Stimulated activated memory B cell treated with anti-CD40 and anti-IgM and Interleukin-4, amounts not matched to agents 10 μg/mL and 1 μg/mL and 100 μg/mL, for 72 hours (primary cell): ENCODE data around the gene HABP4.

Experiments used
- ATAC-seq: fragments of 150-1000 bp; cut with Tn5 transposase; 2 replicates; pipeline ENCODE4 v1.10.0; 2021
- H3K27ac Mint-ChIP-seq: one replicate; pipeline ENCODE4 v1.8.0; 2022; ENCODE audit warnings: mild to moderate bottlenecking, mixed read lengths
- H3K27me3 Mint-ChIP-seq: one replicate; pipeline ENCODE4 v1.8.0; 2022; ENCODE audit warnings: mixed read lengths
- H3K36me3 Mint-ChIP-seq: one replicate; pipeline ENCODE4 v1.8.0; 2022; ENCODE audit warnings: mixed read lengths
- H3K4me1 Mint-ChIP-seq: one replicate; pipeline ENCODE4 v1.8.0; 2022; ENCODE audit warnings: mixed read lengths
- H3K4me3 Mint-ChIP-seq: one replicate; pipeline ENCODE4 v1.8.0; 2022; ENCODE audit warnings: mild to moderate bottlenecking, moderate library complexity, mixed read lengths
- H3K9me3 Mint-ChIP-seq: one replicate; pipeline ENCODE4 v1.8.0; 2022; ENCODE audit warnings: mixed read lengths

The HABP4 gene, protein sequence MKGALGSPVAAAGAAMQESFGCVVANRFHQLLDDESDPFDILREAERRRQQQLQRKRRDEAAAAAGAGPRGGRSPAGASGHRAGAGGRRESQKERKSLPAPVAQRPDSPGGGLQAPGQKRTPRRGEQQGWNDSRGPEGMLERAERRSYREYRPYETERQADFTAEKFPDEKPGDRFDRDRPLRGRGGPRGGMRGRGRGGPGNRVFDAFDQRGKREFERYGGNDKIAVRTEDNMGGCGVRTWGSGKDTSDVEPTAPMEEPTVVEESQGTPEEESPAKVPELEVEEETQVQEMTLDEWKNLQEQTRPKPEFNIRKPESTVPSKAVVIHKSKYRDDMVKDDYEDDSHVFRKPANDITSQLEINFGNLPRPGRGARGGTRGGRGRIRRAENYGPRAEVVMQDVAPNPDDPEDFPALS

DNA sequence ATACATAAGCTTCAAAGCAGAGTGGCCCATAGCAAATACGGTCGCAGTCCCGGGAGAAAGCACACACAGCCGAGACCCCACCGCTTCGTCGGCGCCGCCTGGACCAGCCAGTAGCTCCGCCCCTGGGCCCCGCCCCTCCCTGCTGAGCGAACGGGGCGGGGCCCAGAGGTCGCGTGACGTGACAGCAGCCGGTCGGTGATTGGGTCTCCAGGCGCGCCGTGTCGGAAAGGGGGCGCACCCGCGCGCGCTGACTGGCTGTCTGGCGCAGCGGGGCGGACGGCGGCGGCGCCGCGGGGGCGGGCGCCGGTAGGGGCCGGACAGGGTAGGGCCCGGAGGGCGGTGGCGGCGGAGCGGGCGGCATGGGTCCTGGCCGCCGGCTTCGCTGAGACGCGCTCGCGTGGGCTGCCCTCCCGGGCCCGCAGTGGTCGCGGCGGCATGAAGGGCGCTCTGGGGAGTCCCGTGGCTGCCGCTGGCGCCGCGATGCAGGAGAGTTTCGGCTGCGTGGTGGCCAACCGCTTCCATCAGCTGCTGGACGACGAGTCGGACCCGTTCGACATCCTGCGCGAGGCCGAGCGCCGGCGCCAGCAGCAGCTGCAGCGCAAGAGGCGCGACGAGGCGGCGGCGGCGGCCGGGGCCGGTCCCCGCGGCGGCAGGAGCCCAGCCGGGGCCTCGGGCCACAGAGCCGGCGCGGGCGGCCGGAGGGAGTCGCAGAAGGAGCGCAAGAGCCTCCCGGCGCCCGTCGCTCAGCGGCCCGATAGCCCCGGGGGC lies at the start of gene HABP4:
HABP4 (plus strand) TSS at position 325 of the 768 bp plus-strand sequence; CDS start at position 436, 111 bp downstream.
- H3K9me3 Mint-ChIP-seq, result no peaks in the 10 kb centered on the region
- H3K4me3 Mint-ChIP-seq, result peak within 1 kb of the TSS; percentile 89
- peak within 1 kb of the TSS; percentile 72 for H3K27ac Mint-ChIP-seq
- no peaks in the 10 kb centered on the region for H3K27me3 Mint-ChIP-seq
- H3K36me3 Mint-ChIP-seq, result peaks cover 6% of the 10 kb centered on the region
- peak; percentile 97 for ATAC-seq
- H3K4me1 Mint-ChIP-seq, result peaks cover 22% of the 10 kb centered on the region

DNA sequence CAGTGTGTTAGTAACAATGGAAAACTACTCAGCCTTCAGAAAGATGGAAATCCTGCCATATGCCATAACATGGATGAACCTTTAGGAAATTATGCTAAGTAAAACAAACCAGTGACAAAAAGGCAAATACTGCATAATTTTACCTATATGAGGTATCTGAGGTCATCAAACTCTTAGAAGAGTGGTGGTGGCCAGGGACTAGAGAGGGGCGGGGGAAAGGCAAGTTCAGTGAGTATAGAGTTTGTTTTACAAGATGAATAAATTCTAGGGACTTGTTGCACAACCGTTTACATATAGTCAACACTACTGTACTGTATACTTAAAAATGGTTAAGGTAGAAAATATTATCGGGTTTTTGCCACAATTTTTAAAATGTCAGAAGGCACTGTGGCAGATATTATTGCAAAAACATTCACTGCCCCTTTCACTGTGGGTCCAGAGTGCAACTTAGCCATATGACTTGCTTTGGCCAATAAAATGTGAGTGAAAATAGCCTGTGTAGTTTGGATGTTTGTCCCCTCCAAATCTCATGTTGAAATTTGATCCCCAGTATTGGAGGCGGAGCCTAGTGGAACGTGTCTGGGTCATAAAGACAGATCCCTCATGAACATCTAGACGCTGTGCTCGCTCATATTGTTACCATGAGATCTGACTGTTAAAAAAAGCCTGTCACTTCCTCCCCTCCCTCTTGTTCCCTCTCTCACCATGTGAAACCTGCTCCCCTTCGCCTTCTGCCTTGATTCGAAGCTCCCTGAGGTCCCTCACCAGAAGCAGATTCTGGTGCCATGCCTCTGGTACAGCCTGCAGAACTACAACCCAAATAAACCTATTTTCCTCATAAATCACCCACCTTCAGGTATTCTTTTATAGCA lies 41.3 kb upstream of the HABP4 start:
- Mint-ChIP-seq H3K27me3 (no peaks in the 10 kb centered on the region), H3K27ac (peak overlapping the region; percentile 3), H3K9me3 (no peaks in the 10 kb centered on the region), H3K4me1 (peaks cover 26% of the 10 kb centered on the region), H3K36me3 (peaks cover 7% of the 10 kb centered on the region), H3K4me3 (no peak overlapping the region)
- ATAC-seq, result no peak

- H3K9me3 Mint-ChIP-seq, result no peaks in the 10 kb centered on the region
- peaks cover 34% of the 10 kb centered on the region for H3K4me1 Mint-ChIP-seq
- no peak for ATAC-seq
- no peak overlapping the region for H3K27ac Mint-ChIP-seq
- H3K27me3 Mint-ChIP-seq, result no peaks in the 10 kb centered on the region
- H3K4me3 Mint-ChIP-seq, result no peak overlapping the region
- peaks cover 7% of the 10 kb centered on the region for H3K36me3 Mint-ChIP-seq
Measured at GRCh38 chr9:96411129-96411838, 38.7 kb upstream of the HABP4 start.

DNA sequence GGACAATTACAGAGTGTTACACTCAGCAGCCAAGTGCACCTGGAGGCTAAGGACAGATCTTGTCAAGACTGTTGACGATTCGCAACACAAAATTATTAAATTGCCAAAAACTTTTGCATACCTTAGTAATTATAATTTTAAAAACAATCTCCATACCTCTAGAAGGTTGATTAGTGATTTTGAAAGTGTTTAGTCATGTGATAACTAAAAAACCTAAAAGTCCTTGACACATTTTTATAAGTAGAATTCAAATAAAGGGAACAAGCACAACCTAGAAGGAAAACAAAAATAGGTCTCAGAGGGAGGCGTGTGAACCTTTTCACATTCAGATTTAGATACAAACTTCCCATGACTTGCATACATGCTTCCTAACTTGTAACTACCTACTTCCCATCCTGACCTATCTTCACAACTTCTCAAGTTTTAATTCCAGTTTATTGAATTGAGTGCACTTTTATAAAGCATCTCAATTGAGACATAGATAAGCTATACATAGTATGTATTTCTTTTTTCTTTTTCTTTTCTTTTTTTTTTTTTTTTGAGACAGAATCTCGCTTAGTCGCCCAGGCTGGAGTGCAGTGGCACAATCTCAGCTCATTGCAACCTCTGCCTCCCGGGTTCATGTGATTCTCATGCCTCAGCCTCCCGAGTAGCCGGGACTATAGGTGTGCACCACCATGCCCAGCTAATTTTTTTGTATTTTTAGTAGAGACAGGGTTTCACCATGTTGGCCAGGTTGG lies 37.6 kb upstream of the HABP4 start:
- Mint-ChIP-seq H3K4me1 (peaks cover 38% of the 10 kb centered on the region), H3K4me3 (no peak overlapping the region), H3K27ac (peak overlapping the region; percentile 78), H3K27me3 (no peaks in the 10 kb centered on the region), H3K36me3 (peaks cover 2% of the 10 kb centered on the region), H3K9me3 (no peaks in the 10 kb centered on the region)
- ATAC-seq, result no peak

DNA sequence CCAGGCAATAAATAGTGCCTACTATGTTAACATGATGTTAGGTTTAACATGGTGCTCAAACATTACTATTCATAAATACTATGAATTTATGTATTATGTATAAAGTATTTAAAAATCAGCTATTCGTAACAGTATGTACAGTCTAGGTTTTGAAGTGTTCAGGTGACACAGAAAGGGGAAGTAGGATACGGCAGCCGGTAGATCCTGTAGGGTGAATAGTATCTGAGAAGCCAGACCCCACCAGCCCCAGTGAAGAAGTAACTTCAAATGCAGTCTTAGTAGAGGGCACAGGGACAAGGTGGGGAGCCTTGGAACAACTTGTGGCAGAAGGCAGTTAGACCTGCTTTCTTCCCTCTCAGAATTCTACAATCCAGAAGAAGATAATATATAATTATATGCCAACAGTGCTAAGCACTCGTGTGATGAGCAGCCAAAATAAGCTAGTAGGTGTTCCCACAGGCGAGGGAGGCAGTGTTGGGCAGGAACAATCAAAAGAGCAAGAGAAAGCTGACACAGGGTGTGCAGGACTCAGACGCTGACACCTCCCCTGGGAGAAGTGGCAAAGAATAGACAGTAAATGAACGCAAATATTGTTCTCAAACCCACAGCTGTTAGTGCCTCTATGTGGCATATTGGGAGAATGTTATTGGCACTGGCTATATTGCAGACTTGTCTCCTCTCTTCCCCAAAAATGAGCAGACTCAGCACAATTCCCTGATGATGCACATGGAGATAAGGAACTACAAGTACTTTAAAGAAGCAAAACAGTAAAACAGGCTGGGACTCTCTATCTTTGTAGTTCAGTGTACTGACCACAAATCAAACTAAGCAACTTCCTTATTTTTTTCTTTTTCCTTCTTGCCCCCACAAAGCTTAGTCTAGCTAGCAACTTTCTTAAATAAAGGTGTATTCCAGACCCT lies 36.4 kb upstream of the HABP4 start:
- H3K36me3 Mint-ChIP-seq, result no peaks in the 10 kb centered on the region
- no peaks in the 10 kb centered on the region for H3K27me3 Mint-ChIP-seq
- peak overlapping the region; percentile 78 for H3K4me3 Mint-ChIP-seq
- H3K9me3 Mint-ChIP-seq, result no peaks in the 10 kb centered on the region
- peaks cover 36% of the 10 kb centered on the region for H3K4me1 Mint-ChIP-seq
- peak; percentile 51 for ATAC-seq
- H3K27ac Mint-ChIP-seq, result peak overlapping the region; percentile 78

GRCh38 chr9:96417051-96417586 lies 32.9 kb upstream of the HABP4 start:
- peaks cover 54% of the 10 kb centered on the region for H3K4me1 Mint-ChIP-seq

DNA sequence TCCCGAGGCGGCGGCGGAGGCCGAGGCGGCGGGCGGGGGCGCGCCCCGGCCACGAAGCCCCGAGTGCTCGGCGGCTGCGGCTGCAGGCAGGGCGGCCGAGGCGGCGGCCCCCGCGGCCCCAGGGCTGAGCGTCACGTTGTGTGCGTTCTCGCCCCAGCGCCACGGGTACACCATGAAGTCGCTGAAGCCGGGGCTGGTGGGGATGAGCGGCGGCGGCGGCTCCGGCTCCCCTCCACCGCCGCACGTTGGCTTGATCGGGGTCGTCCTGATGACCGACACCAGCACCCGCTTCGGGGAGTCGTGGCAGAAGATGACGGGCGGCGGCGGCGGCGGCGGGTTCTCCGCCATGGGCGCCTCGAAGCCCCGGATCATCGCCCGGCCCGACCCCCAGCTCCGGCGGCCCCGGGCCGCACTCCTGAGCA lies 32.3 kb upstream of the HABP4 start:
- ATAC-seq, result no peak
- Mint-ChIP-seq H3K27me3 (no peaks in the 10 kb centered on the region), H3K9me3 (no peaks in the 10 kb centered on the region), H3K4me3 (peak overlapping the region; percentile 97), H3K36me3 (no peaks in the 10 kb centered on the region), H3K4me1 (peaks cover 48% of the 10 kb centered on the region), H3K27ac (peak overlapping the region; percentile 92)

More at GRCh38 chr9:96417051-96417586, 32.9 kb upstream of the HABP4 start:
- Mint-ChIP-seq H3K27ac (peak overlapping the region; percentile 87), H3K27me3 (no peaks in the 10 kb centered on the region), H3K36me3 (no peaks in the 10 kb centered on the region), H3K4me3 (peak overlapping the region; percentile 88), H3K9me3 (no peaks in the 10 kb centered on the region)
- peak; percentile 46 for ATAC-seq

DNA sequence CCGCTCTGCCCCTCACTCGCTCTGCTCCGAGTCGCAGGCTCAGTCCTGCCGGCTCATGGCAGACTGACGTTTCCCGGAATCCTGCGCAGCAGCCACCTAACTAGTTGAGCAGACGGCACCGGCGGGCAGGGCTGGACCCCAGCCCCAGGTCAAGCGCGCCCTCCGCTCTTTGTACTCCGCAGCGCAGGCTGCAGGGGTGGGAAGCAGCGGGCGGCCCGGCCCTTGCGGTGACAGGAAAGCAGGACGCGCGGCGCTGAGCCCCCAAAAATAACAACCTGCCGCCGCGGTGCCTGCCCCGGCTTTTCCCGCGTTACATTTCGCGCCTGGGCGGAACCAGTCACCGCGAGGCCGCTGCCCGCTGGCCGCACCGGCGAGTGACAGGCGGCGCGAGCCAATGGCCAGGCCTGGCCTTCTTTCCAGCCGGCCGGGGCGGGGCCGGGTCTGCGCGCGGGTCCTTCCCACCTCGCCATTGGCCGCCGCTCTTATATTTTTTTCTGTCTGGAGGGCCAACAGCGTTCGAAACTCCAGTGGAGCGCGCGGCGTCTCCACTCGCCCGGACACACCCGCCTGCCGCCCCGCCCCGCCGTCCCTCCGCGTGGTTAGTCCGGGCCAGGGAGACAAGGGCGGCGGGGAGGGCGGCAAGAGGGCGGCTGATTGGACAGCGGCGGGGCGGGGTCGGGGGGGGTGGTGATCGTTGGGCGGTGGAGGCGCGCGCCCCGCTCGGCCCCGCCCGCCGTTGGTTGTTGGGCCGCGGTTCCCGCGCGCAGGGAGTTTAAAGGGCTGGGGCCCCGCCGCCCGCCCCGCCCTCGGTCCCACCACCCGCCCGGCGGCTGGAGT lies 31.7 kb upstream of the HABP4 start, which contains the start of gene ZNF367:
ZNF367 (minus strand) TSS at position 288 of the 837 bp plus-strand sequence. CDS start 338 bp downstream, outside the sequence.
- peak within 1 kb of the TSS; percentile 97 for H3K4me3 Mint-ChIP-seq
- peak within 1 kb of the TSS; percentile 92 for H3K27ac Mint-ChIP-seq
- no peaks in the 10 kb centered on the region for H3K36me3 Mint-ChIP-seq
- no peaks in the 10 kb centered on the region for H3K9me3 Mint-ChIP-seq
- H3K27me3 Mint-ChIP-seq, result no peaks in the 10 kb centered on the region
- peak; percentile 90 for ATAC-seq
- peaks cover 42% of the 10 kb centered on the region for H3K4me1 Mint-ChIP-seq

DNA sequence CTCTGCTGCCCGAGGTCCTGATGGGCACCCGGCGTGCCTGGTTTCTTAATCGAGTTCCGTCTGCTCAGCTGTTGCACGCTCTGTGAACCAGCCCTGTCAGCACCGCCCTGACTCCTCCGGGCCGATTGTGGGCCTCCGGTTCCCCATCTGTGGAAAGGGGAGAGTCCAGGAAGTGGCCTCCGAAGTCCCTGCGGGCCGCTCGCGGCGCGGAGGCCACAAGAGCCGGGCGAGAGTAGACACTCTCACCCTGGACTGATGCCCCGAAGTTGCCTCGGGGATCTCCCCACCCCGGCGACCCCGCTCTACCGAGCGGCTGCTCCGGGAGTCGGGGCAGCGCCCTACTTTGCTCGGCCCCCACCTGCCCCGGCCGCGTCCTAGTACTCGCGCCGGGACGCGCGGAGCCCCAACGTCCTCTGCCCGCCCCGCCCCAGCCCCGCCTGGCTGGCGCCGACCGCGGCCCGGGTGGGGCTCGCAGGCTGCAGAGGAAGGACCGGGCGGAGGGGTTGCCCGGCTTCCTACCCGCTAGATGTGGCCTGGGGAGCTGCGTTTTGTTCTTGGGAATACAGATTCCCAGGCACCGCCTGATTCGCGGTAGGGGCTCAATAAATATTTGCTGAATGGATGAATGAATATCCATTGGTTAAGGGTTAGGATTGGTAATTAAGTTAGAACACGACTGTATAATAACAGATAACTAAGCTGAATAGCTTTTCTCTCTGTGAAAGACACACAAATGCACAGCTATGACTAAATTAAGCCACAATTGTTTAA lies 30.9 kb upstream of the HABP4 start:
- H3K9me3 Mint-ChIP-seq, result no peaks in the 10 kb centered on the region
- peak overlapping the region; percentile 92 for H3K27ac Mint-ChIP-seq
- H3K4me1 Mint-ChIP-seq, result peaks cover 34% of the 10 kb centered on the region
- peak; percentile 73 for ATAC-seq
- H3K36me3 Mint-ChIP-seq, result no peaks in the 10 kb centered on the region
- H3K4me3 Mint-ChIP-seq, result peak overlapping the region; percentile 97
- H3K27me3 Mint-ChIP-seq, result no peaks in the 10 kb centered on the region

DNA sequence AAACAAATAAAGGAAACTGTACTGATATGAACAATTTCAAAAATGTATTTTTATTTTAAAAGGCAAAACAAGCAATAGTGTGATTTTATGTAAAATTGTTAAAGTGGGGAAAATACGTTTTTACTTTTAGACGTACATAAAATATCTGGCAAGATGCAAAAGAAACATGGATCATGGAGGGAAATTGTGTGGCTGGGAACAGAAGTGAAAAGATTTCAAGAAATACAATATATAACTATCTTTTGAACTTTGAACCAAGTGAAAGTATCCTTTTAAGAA lies 30.3 kb upstream of the HABP4 start:
- H3K27ac Mint-ChIP-seq, result peak overlapping the region; percentile 92
- peaks cover 31% of the 10 kb centered on the region for H3K4me1 Mint-ChIP-seq
- no peaks in the 10 kb centered on the region for H3K27me3 Mint-ChIP-seq
- no peaks in the 10 kb centered on the region for H3K36me3 Mint-ChIP-seq
- H3K9me3 Mint-ChIP-seq, result no peaks in the 10 kb centered on the region
- ATAC-seq, result no peak
- H3K4me3 Mint-ChIP-seq, result peak overlapping the region; percentile 97

DNA sequence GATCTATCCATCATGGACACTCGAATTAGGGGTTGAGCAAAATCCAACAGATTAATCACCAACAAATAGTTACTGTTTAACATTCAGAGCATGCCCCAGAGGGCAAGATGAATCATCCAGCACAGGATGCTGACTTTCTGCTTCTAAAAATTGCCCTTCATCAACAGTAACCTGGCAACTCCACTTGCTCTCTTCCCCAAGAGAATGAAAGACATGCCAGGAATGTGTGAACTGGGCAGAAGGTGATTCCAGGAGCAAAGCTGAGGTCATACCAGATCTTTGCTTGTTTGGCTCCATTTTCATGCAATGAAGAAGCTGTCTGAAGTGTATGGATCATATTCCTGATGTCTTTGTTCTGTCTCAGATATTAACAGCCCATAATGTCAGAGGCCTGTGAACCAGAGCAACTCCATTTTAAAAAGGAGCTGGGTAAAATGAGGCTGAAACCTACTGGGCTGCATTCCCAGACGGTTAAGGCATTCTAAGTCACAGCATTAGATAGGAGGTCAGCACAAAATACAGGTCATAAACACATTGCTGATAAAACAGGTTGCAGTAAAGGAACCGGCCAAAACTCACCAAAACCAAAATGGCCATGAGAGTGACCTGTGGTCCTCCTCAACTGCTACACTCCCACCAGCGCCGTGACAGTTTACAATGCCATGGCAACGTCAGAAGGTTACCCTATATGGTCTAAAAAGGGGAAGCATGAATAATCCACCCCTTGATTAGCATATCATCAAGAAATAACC lies 29.3 kb upstream of the HABP4 start:
- Mint-ChIP-seq H3K36me3 (no peaks in the 10 kb centered on the region), H3K27me3 (no peaks in the 10 kb centered on the region), H3K4me1 (peaks cover 31% of the 10 kb centered on the region), H3K27ac (peak overlapping the region; percentile 92), H3K4me3 (no peak overlapping the region), H3K9me3 (no peaks in the 10 kb centered on the region)
- ATAC-seq, result no peak
